Chondrocyte (in vitro differentiated cells): Measurements from ENCODE around the gene CENPN. TPM values are rescaled to one million over a fixed set of nuclear protein-coding genes. Genes with fewer than 3 reads are reported as not detected.

ENCODE experiments used
- DNase-seq: peaks from one replicate; pipeline ENCODE4 v3.0.0; 2021; ENCODE audit warnings: mixed read lengths, low spot score
- H3K27ac Mint-ChIP-seq: one replicate; pipeline ENCODE4 v1.8.0; 2021; ENCODE audit warnings: mild to moderate bottlenecking, moderate library complexity, mixed read lengths; ENCODE audit not compliant: unreplicated experiment
- H3K27me3 Mint-ChIP-seq: 2 replicates; pipeline ENCODE4 v1.8.0; 2021; ENCODE audit warnings: low read depth, mixed read lengths
- H3K36me3 Mint-ChIP-seq: 2 replicates; pipeline ENCODE4 v1.8.0; 2021; ENCODE audit warnings: low read depth, mixed read lengths
- H3K4me1 Mint-ChIP-seq: 2 replicates; pipeline ENCODE4 v1.8.0; 2021; ENCODE audit warnings: low read depth, mild to moderate bottlenecking, mixed read lengths
- H3K4me3 Mint-ChIP-seq: one replicate; pipeline ENCODE4 v1.8.0; 2021; ENCODE audit warnings: mild to moderate bottlenecking, moderate library complexity, mixed read lengths; ENCODE audit not compliant: unreplicated experiment
- H3K9me3 Mint-ChIP-seq: 2 replicates; pipeline ENCODE4 v1.8.0; 2021; ENCODE audit warnings: low read depth, mixed read lengths
- total RNA-seq: library from RNA; stranded (reverse); gene quantifications from 3 replicates; pipeline ENCODE4 v1.2.1, GENCODE V29; 2021
- TF ChIP-seq, protein P1 (sequence below): fragments of 200-600 bp; sonication (generic); IDR thresholded peaks from 2 replicates; pipeline ENCODE4 v1.5.0; 2021; ENCODE audit warnings: antibody characterized with exemption, mild to moderate bottlenecking, moderate library complexity

Gene CENPN
- total RNA-seq, 1 donor from 2014 or later: 10.8 TPM

GRCh38 chr16:81006211-81006812 is 702 bp upstream of the CENPN start:
- Mint-ChIP-seq H3K36me3 (no peaks in the 10 kb centered on the region), H3K9me3 (no peaks in the 10 kb centered on the region), H3K4me3 (peak overlapping the region; percentile 93), H3K27me3 (no peaks in the 10 kb centered on the region), H3K27ac (peak overlapping the region; percentile 100), H3K4me1 (peaks cover 42% of the 10 kb centered on the region)
- TF ChIP-seq, protein P1, sequence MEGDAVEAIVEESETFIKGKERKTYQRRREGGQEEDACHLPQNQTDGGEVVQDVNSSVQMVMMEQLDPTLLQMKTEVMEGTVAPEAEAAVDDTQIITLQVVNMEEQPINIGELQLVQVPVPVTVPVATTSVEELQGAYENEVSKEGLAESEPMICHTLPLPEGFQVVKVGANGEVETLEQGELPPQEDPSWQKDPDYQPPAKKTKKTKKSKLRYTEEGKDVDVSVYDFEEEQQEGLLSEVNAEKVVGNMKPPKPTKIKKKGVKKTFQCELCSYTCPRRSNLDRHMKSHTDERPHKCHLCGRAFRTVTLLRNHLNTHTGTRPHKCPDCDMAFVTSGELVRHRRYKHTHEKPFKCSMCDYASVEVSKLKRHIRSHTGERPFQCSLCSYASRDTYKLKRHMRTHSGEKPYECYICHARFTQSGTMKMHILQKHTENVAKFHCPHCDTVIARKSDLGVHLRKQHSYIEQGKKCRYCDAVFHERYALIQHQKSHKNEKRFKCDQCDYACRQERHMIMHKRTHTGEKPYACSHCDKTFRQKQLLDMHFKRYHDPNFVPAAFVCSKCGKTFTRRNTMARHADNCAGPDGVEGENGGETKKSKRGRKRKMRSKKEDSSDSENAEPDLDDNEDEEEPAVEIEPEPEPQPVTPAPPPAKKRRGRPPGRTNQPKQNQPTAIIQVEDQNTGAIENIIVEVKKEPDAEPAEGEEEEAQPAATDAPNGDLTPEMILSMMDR: no peak
- DNase-seq: peak; percentile 95

- TF ChIP-seq, protein P1: no peak
- no peak for DNase-seq
- Mint-ChIP-seq H3K36me3 (peaks cover 2% of the 10 kb centered on the region), H3K4me1 (peaks cover 40% of the 10 kb centered on the region), H3K27ac (no peak overlapping the region), H3K9me3 (no peaks in the 10 kb centered on the region), H3K27me3 (no peaks in the 10 kb centered on the region), H3K4me3 (peak overlapping the region; percentile 93)
Observed at GRCh38 chr16:81008505-81008789, 1.4 kb downstream of the CENPN start.

DNA sequence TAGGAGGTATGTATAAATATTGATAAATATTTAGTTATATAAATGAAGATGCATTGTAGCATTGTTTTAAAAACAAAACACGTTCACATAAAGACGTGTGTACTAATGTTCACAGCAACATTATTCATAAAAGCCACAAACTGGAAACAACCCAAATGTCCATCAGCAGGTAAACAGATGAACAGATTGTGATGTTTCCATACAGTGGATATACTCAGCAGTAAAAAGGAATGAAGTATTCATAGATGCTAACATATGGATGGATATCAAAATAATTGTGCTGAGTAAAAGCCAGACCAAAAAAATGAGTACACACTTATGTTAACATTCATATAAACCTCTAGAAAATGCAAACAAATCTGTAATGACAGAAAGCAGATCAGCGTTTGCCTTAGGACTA is 6.0 kb downstream of the CENPN start:
- Mint-ChIP-seq H3K27ac (no peak overlapping the region), H3K36me3 (peaks cover 5% of the 10 kb centered on the region), H3K27me3 (no peaks in the 10 kb centered on the region), H3K9me3 (no peaks in the 10 kb centered on the region), H3K4me3 (no peak overlapping the region), H3K4me1 (peaks cover 9% of the 10 kb centered on the region)
- DNase-seq: no peak
- TF ChIP-seq, protein P1: no peak

- TF ChIP-seq, protein P1: no peak
- no peak for DNase-seq
- Mint-ChIP-seq H3K27ac (no peak overlapping the region), H3K9me3 (no peaks in the 10 kb centered on the region), H3K4me1 (no peaks in the 10 kb centered on the region), H3K4me3 (no peak overlapping the region), H3K36me3 (peaks cover 5% of the 10 kb centered on the region), H3K27me3 (no peaks in the 10 kb centered on the region)
Observed at GRCh38 chr16:81014672-81015071, 7.7 kb downstream of the CENPN start.

DNA sequence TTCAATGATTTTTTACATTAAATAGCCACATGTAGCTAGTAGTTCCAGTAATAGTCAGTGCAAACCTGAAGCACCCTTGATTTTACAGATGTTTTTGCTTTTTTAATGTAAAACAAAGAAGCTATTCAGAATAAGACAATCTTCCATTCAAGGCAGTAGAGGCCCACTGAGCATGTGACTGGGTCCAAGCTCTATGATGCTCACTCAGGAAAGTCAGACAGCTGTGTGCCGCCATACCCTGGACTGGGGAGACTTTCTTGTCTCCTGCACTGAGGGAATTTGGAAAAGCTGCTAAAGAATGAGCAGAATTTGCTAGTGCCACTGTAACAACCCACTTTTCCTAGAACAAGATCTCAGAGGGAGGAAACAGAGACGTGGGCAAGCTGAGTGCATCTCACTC is 11.5 kb downstream of the CENPN start:
- Mint-ChIP-seq H3K4me1 (no peaks in the 10 kb centered on the region), H3K36me3 (peaks cover 5% of the 10 kb centered on the region)

More for the DNA sequence above, 11.5 kb downstream of the CENPN start:
- DNase-seq: no peak
- TF ChIP-seq, protein P1: no peak
- Mint-ChIP-seq H3K9me3 (no peaks in the 10 kb centered on the region), H3K4me3 (no peak overlapping the region), H3K27me3 (no peaks in the 10 kb centered on the region), H3K27ac (no peak overlapping the region)
